T-helper 17 cell (primary cell): ENCODE data around the gene CCDC180. TPM values are rescaled to one million over a fixed set of nuclear protein-coding genes. Genes with fewer than 3 reads are reported as not detected.

Source experiments
- ATAC-seq: fragments of 150-1000 bp; cut with Tn5 transposase; 2 replicates; pipeline ENCODE4 v1.10.0; 2021; ENCODE audit warnings: mild to moderate bottlenecking, moderate library complexity
- DNase-seq, 3 donors: peaks; one replicate each; pipeline versions ENCODE4 v3.0.0 to v3.0.0-alpha.2; 2020 to 2021
- H3K9me3 ChIP-seq: one replicate; pipeline ENCODE4 v1.7.0; 2013; ENCODE audit warnings: low read length, mild to moderate bottlenecking; ENCODE audit not compliant: control insufficient read depth, poor library complexity, severe bottlenecking
- H3K27ac Mint-ChIP-seq: one replicate; pipeline ENCODE4 v1.8.0; 2022; ENCODE audit warnings: mild to moderate bottlenecking, moderate library complexity, mixed read lengths
- H3K27me3 Mint-ChIP-seq: one replicate; pipeline ENCODE4 v1.8.0; 2022; ENCODE audit warnings: mixed read lengths
- H3K36me3 Mint-ChIP-seq: one replicate; pipeline ENCODE4 v1.8.0; 2022; ENCODE audit warnings: low read depth, mixed read lengths
- H3K4me1 Mint-ChIP-seq: one replicate; pipeline ENCODE4 v1.8.0; 2022; ENCODE audit warnings: mild to moderate bottlenecking, mixed read lengths
- H3K4me3 Mint-ChIP-seq: one replicate; pipeline ENCODE4 v1.8.0; 2022; ENCODE audit warnings: mild to moderate bottlenecking, moderate library complexity, mixed read lengths
- total RNA-seq, 4 donors: library from RNA in 2 of 4; stranded (reverse) in 2 of 4; gene quantifications; one replicate each; pipeline ENCODE4 v1.2.3 and lab custom pipeline; 2022 to 2026

Gene CCDC180
- total RNA-seq, 2 donors from 2014 or later: 11.4 to 12.0 TPM

- H3K36me3 Mint-ChIP-seq: peaks cover 11% of the 10 kb centered on the region
- H3K4me3 Mint-ChIP-seq: no peak overlapping the region
- ATAC-seq (no peak), DNase-seq (no peak)
- H3K27me3 Mint-ChIP-seq: no peaks in the 10 kb centered on the region
- no peak overlapping the region for H3K27ac Mint-ChIP-seq
- H3K4me1 Mint-ChIP-seq: peaks cover 2% of the 10 kb centered on the region
- H3K9me3 ChIP-seq: no peaks in the 10 kb centered on the region
These were observed 41.9 kb downstream of the CCDC180 start for GRCh38 chr9:97349400-97349799.

- no peaks in the 10 kb centered on the region for H3K9me3 ChIP-seq
- no peak overlapping the region for H3K4me3 Mint-ChIP-seq
- peaks cover 10% of the 10 kb centered on the region for H3K36me3 Mint-ChIP-seq
- ATAC-seq (no peak), DNase-seq (no peak)
- no peaks in the 10 kb centered on the region for H3K27me3 Mint-ChIP-seq
- peaks cover 2% of the 10 kb centered on the region for H3K4me1 Mint-ChIP-seq
- H3K27ac Mint-ChIP-seq: no peak overlapping the region
These were observed 47.2 kb downstream of the CCDC180 start for GRCh38 chr9:97354637-97355036.

GRCh38 chr9:97357056-97357455 is 49.6 kb downstream of the CCDC180 start:
- Mint-ChIP-seq H3K27me3 (no peaks in the 10 kb centered on the region), H3K4me1 (peaks cover 3% of the 10 kb centered on the region), H3K27ac (no peak overlapping the region), H3K36me3 (peaks cover 11% of the 10 kb centered on the region), H3K4me3 (no peak overlapping the region)
- no peak for DNase-seq
- ATAC-seq: no peak
- H3K9me3 ChIP-seq: no peaks in the 10 kb centered on the region

Other genes starting within 250 kb of the CCDC180 start
- gene TDRD7, start 104.4 kb downstream of the CCDC180 start, total RNA-seq: 10 to 100 TPM in 1 of 2 donors, 1 to 10 TPM in 1; 8.5 to 10.4 TPM
- gene TMOD1, start 194.0 kb downstream of the CCDC180 start, total RNA-seq: under 1 TPM; 0.86 to 0.94 TPM